Measurements from ENCODE around the gene MECP2.

- TF ChIP-seq POLR2A (IDR thresholded peaks at IDR 0.05) (no peak), EP300 (IDR thresholded peaks at IDR 0.05) (no peak), CTCF (IDR thresholded peaks at IDR 0.05) (no peak)
Measured at GRCh38 chrX:154032160-154032559, 65.4 kb downstream of the MECP2 start.
